ENCODE data around the gene ZNF618.

DNA sequence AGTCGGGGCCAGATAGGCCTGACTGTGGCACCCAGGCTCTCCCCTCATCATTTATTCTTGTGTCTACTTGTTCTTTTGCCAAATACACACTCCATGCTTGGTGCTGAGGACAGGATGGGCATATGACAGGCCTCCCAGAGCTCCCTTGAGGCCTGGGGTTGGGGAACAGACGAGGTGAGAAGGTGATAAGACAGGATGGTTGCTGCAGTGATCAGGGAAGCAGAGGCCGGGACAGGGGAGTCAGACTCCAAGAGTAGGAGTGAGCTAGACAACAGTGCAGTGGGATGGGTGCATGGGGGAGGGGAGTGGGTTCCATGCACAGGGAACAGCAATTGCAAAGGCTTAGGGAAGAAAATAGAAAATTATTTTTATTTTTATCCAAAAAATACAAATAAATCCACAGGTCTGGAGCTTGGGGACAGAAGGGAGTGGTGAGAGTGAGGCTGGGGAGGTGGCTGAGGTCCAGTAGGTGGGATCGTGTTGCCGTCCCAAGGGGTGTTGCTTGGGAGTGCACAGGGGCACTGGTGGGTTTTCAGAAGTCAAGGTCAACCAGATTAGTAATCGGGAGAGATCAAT is 205.4 kb downstream of the ZNF618 start:
- no peak for TF ChIP-seq CTCF (conservative IDR thresholded peaks at IDR 0.05; ENCODE audit: low read depth in 2 of 2)
- TF ChIP-seq REST (IDR thresholded peaks at IDR 0.05; ENCODE audit: unreplicated experiment) = no peak
- TF ChIP-seq POLR2AphosphoS5 (IDR thresholded peaks at IDR 0.05; ENCODE audit: low read depth) = no peak
- no peak for TF ChIP-seq CREB1 (CRISPR knock-in tag; IDR thresholded peaks at IDR 0.05; ENCODE audit: low read depth)
- no peak for TF ChIP-seq EZH2 (IDR thresholded peaks at IDR 0.05; ENCODE audit: low read depth, unreplicated experiment)
- TF ChIP-seq EZH2phosphoT487 (IDR thresholded peaks at IDR 0.05; ENCODE audit: unreplicated experiment) = no peak
- no peak for TF ChIP-seq STAT1 (IDR thresholded peaks at IDR 0.05; ENCODE audit: unreplicated experiment)
- TF ChIP-seq JUNB (IDR thresholded peaks at IDR 0.05; ENCODE audit: unreplicated experiment) = no peak
- TF ChIP-seq ZNF114 (CRISPR knock-in tag; IDR thresholded peaks at IDR 0.05) = no peak
- no peak for TF ChIP-seq ETS1 (IDR thresholded peaks at IDR 0.05)
- no peak for TF ChIP-seq NANOG (IDR thresholded peaks at IDR 0.05; ENCODE audit: borderline replicate concordance)
